ENCODE measurements around the gene CAMTA1.
"Not testable (repeated sequence)": the region's sequence is repeated elsewhere in the genome, so short reads cannot be mapped to it uniquely, and the experiment has no call there.

Gene CAMTA1

DNA sequence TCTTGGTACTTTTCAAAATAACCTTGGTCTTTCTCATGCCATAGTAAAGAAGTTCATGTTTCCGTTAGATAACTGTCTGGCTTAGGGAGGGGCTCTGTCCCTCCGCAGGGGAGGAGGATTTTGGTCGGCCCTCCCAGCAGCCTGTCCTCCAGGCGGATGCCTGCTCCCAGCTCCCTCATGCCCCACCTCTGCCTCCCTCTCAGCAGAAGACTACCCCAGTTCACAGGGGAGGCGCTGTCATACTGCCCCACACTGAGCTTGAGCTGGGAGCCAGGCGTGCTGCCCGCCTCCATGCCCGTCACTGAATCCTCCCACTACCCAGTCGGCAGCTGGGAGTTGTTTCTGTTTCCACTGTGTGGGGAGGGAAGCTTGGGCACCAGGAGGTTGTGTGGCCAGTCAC lies 127.3 kb downstream of the CAMTA1 start:
- no peak for DNase-seq

DNA sequence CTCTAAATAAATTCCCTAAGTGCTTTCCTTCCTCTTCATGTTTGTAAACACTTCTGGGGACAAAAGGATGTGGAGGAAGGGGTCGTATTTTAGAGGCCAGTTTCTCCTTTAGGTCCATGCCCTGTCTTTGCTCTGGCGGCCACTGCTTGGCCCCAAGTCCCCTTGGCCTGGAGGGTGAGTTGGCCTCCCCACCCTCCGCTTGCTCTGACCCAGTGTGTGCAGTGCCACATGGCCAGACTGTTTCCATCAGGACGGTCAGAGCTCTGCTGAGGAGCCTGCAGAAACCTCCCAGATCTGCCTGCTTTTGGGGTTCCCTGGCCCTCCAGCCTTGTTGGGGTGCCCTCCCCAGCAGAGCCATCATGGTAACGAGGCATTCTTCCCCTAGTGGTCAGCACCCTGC lies 127.8 kb downstream of the CAMTA1 start:
- no peak for DNase-seq

DNA sequence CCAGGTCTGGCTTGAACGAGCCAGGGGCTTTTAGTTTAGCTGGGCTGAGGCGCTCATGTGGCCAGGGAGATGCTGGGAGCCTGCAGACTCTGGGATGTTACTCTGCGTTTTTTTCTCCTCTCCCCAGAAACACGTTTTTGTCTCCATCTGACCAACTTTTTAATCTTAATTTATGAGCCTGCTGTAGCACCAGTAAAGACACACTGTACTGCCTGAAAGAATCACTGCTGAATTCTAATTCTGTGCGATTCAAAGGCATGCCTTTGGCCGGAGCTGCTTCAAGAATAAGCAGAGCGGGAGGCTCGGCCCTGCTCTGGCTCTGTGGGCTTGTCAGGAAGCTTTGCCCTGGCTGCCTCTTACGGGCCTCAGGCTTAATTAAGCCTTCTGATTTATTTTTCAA lies 129.5 kb downstream of the CAMTA1 start:
- no peak for DNase-seq

DNA sequence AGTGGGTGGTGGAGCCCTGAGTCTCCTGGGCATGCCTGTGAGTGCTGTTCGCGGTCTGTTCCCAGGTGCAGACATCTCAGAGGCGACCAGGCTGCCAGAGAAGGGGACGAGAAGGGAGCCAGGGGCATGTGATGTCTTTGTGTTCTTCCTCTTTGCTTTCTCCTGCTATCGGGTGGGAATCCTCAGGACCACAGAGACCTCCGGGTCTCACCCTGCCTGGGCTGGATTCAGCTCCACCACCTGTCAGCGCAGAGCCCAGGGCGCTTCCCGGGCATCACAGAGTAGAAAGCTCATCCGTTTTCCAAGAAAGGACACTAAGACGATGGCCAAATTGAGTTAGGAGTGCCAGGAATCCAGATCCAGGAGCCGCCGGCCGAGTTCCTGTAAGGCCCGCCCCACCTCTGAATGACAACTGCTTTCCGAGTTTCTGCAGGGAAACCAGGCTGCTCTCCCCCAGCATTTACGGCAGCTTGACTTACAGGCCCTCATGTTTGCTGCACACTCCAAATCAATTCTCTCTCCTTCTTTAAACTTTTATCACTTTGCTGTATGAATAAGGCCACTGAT lies 130.8 kb downstream of the CAMTA1 start:
- DNase-seq, result no peak

- DNase-seq, result no peak
Observed at GRCh38 chr1:6917067-6917466, 131.8 kb downstream of the CAMTA1 start.

DNA sequence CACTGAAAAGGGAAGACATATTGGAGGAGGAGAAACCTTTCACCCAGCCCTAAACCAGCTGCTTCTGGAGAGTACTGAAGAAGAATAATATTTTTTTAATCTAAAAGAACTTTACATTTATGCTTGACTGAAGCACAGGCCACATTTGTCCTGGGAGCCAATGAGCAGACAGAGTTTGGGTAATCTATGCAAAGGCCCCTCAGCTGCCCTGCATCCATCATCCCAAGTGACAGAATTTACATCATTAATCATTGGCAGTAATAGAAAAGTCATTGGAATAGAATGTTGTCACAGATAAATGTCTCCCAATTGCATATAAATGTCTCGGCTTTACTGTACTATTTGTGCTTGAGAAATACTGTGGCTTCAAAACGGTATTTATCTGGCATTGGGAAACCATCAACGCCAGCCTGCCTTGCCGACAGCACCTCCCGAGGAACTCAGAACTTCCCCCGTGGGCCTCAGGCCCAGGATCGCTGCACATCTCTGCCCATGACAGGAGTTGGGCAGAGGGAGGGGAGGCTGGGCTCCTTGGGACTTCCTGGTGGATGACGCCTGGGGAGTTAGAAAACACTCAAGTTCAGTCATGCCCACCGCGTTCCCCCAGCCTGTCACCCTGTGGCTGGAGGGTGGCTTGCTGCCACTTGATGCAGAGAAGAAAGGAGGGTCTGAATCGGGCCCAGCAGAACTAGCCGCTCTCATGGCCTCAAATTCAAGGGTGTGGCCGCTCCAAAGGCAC lies 133.1 kb downstream of the CAMTA1 start:
- no peak for DNase-seq

GRCh38 chr1:6918925-6919511 lies 133.8 kb downstream of the CAMTA1 start:
- DNase-seq, result no peak

GRCh38 chr1:6921506-6921905 lies 136.3 kb downstream of the CAMTA1 start:
- not testable (repeated sequence) for DNase-seq

GRCh38 chr1:6922096-6922931 lies 137.1 kb downstream of the CAMTA1 start:
- no peak for DNase-seq

DNA sequence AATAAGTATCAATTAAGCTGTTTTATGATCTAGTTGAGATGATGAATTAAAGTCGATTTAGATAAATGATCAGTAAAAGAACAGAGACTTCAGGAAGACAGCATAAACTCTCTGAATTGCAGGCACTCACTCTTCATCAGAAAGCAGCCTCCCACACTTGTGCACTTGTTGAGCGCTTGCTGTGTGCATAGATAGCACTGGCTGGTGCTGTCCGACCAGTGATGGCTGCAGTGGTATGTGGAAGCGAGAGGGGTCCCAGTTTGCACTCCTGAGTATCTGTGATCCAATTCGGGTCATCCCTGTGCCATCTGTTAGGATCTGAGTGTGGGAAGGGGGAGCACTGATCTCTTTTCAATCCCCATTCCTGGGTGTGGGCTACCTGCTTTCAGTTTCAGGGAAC lies 137.8 kb downstream of the CAMTA1 start:
- DNase-seq, result no peak

DNA sequence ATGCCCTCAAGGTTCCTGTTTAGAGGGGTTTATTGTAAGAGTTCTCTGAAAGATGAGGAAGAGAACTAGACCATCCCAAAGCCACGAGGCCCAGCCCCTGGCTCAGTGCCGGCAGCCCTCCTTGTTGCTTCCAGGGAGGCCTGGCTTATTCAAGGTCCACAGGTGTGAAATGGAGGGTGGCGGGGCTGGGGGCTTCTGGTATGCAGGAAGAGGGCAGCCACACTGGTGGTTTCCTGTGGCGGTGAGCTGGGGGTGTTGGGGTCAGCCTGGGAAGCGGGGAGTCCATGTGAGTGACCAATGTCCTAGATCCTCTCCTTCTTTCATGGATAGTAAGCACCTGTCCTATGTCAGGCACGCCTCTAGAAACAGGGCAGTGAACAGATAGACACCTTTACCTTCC lies 138.2 kb downstream of the CAMTA1 start:
- no peak for DNase-seq

DNA sequence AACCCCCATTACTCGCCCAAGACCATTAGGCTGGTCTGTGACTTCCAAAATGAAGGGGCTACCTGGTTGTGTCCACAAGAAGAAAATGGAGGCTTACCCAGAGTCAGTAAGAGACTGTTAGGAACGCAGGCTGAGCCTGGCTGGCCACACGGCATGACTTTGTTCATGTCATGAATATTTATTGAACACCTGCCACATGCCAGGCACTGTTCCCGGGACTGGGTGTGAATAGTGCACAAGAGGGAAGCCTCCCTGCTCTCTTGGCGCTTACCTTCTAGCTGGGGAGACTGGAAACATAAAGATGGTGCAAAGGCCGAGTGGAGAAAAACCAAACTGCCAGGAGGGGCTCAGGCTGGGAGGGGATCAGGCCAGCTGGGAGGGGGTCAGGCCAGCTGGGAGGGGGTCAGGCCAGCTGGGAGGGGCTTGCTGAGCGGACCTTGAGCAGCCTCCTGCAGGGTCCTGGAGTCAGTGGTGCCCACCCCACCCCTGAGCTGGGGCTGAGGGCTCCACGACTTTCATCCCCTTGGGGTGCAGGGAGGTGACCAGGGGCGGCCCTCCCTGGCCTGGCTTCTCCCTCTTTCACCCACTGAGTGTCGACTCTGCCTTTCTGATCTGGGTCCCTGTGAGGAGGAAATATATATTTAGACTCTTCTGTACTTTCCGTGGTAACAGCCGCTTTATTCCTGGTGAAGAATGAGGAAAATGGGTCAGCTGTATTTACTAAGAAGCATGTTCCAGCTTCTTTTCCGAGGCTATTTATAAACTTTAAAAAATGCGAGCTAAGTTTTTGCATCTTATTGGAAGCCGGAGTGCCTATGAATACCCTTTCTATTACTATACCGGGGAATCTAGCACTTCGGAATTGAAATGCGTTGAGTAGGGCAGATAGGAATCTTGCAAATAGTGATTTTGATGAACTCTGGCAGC lies 139.0 kb downstream of the CAMTA1 start:
- DNase-seq, result no peak

DNA sequence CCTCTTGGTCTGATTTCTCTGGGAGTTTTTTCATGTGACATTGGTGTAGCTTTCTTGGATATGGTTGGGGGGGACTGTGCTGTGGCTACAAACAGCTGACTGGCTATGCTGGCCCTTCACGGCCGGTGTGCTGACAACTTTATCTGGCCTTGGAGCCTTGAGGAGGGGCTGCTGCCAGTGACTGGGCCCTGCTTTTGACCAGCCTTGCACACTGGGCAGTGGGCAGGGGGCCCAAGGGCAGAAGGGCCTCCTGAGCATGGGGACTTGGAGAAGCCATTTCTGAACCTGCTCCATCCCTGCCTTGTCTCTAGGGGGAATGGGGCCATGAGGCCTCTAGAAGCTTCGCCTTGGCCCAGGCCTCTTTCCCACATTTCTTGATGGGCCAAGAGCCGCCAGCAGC lies 139.6 kb downstream of the CAMTA1 start:
- no peak for DNase-seq

DNA sequence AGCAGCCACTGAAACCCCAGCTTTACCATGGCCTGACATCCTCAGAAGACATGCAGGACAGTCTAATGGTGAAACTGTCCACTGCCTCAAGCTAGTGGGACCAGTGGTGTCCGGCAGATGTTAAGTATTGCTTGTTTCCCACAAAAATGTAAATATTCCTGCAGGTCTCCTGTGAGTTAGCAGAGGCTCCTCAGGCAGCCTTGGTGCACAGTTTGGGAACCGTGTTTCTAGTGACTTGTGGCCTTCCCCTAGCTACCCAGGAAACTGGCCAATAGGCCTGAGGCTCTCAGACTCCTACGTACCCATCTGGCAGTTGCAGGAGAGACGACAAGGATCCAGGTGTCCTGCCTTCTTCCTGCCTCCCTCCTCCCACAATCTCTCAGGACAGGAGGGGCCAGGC lies 142.4 kb downstream of the CAMTA1 start:
- no peak for DNase-seq

DNA sequence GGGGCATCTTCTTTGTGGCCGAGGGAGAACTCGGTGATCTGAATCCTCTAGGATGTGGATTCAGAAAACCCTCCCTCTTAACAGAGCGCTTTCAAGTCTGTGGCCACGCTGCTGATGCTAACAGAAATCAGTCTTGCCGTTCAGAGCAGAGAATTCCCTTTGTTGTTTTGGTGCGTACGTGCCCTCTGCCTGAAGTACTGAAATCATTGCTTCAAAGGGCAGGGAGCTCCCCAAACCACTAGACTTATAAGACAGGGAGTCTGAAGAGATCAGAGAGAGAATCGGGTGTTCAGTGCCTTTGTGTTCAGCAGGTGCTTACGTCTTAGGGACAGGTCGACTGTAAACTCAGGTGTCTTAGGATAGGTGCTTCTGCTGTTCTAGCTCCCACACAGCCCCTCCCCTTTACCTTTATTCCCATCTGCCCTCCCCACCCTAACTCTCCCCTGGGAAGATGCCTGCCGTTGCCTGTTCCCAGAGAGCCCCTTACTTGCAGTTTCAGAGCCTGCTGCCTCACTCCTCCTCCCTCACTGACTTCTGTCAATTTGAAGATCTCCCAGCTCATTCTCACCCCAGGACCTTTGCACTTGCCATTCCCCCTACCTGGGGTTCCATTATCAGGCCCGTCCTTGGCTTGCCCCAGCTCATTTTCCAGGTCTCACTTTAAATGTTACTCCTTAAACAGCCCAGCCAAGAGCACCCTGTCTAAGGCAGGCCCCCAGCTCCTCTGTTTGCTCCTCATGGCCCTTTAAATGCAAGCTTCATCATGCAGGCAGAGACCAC lies 143.0 kb downstream of the CAMTA1 start:
- no peak for DNase-seq

- DNase-seq, result no peak
Observed at GRCh38 chr1:6930732-6931300, 145.6 kb downstream of the CAMTA1 start.

DNA sequence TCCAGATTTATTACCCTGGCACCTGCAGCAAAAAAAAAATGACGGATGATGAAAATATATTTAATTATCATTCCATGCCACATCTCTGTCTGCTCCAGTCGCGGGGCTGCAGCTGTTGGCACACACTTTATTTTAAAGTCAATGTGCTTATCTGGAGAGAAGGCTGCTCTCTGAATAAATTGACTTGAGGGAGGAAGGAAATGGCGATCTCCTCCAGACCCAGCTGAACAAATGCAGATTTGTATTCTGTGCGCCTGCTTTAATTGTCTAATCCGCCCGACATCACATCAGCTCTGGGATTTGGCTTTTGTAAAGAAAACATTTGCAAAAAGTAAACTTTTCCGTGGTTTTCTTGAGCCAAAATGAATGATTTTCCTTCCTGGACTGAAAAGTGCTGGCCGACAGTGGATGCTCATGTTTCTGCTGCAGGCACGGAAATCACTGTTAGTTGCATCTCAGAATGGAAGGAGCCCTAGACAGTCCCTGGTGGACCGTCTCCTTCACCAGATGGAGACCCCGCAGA lies 150.2 kb downstream of the CAMTA1 start:
- no peak for DNase-seq

DNA sequence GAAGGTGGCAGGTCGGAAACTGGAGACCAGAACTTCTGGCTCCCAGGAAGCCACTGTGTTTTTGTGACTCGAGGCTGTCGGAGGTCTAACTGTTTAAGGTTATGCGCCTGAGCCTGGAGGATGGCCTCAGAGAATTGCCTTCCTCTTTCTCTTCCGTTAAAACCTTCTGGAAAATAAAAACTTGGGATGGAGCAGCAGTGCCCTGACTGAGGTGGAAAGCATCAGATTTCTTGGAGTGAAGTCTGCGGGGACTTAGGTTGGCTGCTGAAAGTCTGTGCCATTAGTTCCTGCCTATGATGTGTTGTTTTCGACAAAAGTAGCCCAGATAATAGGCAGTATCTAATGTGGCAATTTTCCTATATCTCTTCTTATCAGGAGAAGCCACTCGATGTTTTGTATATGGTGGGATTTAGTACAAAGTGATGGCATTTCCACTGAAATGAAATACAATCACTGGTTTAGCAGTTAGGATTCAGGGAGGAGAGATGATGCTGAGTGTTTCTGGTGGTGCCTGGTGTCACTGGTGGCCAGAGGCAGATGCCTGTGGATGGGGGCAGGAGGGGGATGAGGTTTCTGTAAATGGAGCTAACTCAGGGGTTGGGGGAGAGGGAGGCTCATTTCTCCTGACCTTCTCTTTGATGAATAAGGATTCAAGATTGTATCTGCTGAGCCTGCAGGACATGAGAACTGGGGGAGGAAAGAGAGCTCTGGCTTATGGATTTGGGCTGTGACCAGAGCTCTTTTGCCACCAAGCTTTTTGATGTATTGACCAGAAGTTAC lies 150.8 kb downstream of the CAMTA1 start:
- no peak for DNase-seq

- DNase-seq, result no peak
Observed at GRCh38 chr1:6937048-6937447, 151.8 kb downstream of the CAMTA1 start.

GRCh38 chr1:6939363-6939762 lies 154.1 kb downstream of the CAMTA1 start:
- no peak for DNase-seq

Data from GF-D8 (cell line).